GM12872 (cell line): Measurements from ENCODE around the gene CEP19.
A peak's percentile ranks its signal among the peaks of the same experiment; 100 is the strongest.

Experiments
- CTCF ChIP-seq: IDR thresholded peaks from 3 replicates; pipeline ENCODE4 v1.5.1; 2011; ENCODE audit warnings: low read depth, mild to moderate bottlenecking, low read length, moderate library complexity; ENCODE audit not compliant: insufficient read depth

Gene CEP19

GRCh38 chr3:196689941-196690660, 21.9 kb downstream of the CEP19 start:
- TF ChIP-seq CTCF: no peak

GRCh38 chr3:196688349-196688748, 23.7 kb downstream of the CEP19 start:
- no peak for TF ChIP-seq CTCF

GRCh38 chr3:196686436-196686835, 25.6 kb downstream of the CEP19 start:
- no peak for TF ChIP-seq CTCF

- peak; percentile 76 for TF ChIP-seq CTCF
Measured at GRCh38 chr3:196684548-196685407, 27.3 kb downstream of the CEP19 start.

- no peak for TF ChIP-seq CTCF
Measured at GRCh38 chr3:196677931-196678330, 34.1 kb downstream of the CEP19 start.

GRCh38 chr3:196677353-196677752, 34.7 kb downstream of the CEP19 start:
- TF ChIP-seq CTCF: no peak

GRCh38 chr3:196673632-196674031, 38.4 kb downstream of the CEP19 start:
- TF ChIP-seq CTCF: no peak
